H1 (cell line): ENCODE results near the gene ZKSCAN1. TPM values are rescaled to one million over a fixed set of nuclear protein-coding genes. Genes with fewer than 3 reads are reported as not detected.

ENCODE experiments used
- CHD7 ChIP-seq: fragments of 300-600 bp; sonication (generic); IDR thresholded peaks from 2 replicates; pipeline ENCODE4 v1.7.1; 2012; ENCODE audit warnings: low read length, moderate library complexity, mild to moderate bottlenecking, inconsistent platforms; ENCODE audit not compliant: insufficient replicate concordance
- polyA plus RNA-seq, 7 experiments: library from polyadenylated mRNA; depleted of rRNA in 3 of 7; stranded (reverse) in 5 of 7; unstranded in 2 of 7; fragments of >200 nt in 5 of 7; fragments of 200-250 nt in 2 of 7; gene quantifications; 1 replicate in 5 of 7; 2 replicates in 1 of 7; 4 replicates in 1 of 7; pipeline versions ENCODE4 v1.2.1 to v1.2.3, GENCODE V29; 2011 to 2013; ENCODE audit warnings: missing spikeins in 2 of 7, mixed read lengths in 2 of 7
- total RNA-seq: library from RNA; stranded (reverse); fragmentation: NEBNext Ultra II Directional; extraction: Animal tissue kit (Norgen Biotek cat#: 25700); gene quantifications from 2 replicates; pipeline ENCODE4 v1.2.1, GENCODE V29; 2021
- TF ChIP-seq, protein P1 (sequence below): IDR thresholded peaks from 2 replicates; pipeline ENCODE4 v1.6.1; 2012; ENCODE audit warnings: low read length, inconsistent platforms
- TF ChIP-seq, protein P2 (sequence below): IDR thresholded peaks from 2 replicates; pipeline ENCODE4 v1.6.1; 2012; ENCODE audit warnings: inconsistent platforms

ZKSCAN1 gene
- total and polyA plus RNA-seq, 2 of the 8 experiments (the other 6 are each of a cell fraction or from before 2014, with no cell fraction given), result 8.2 to 40.6 TPM

GRCh38 chr7:100011516-100011915 is 3.9 kb upstream of the ZKSCAN1 start (continued):
- TF ChIP-seq CHD7, result no peak
- TF ChIP-seq, protein P1, sequence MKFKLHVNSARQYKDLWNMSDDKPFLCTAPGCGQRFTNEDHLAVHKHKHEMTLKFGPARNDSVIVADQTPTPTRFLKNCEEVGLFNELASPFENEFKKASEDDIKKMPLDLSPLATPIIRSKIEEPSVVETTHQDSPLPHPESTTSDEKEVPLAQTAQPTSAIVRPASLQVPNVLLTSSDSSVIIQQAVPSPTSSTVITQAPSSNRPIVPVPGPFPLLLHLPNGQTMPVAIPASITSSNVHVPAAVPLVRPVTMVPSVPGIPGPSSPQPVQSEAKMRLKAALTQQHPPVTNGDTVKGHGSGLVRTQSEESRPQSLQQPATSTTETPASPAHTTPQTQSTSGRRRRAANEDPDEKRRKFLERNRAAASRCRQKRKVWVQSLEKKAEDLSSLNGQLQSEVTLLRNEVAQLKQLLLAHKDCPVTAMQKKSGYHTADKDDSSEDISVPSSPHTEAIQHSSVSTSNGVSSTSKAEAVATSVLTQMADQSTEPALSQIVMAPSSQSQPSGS, result no peak
- TF ChIP-seq, protein P2, sequence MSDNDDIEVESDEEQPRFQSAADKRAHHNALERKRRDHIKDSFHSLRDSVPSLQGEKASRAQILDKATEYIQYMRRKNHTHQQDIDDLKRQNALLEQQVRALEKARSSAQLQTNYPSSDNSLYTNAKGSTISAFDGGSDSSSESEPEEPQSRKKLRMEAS, result no peak
